IMR-90 (cell line): Measurements from ENCODE around the gene ECPAS. TPM values are rescaled to one million over a fixed set of nuclear protein-coding genes. Genes with fewer than 3 reads are reported as not detected.

Experiments used
- ATAC-seq: fragments of 200-7000 bp; cut with Tn5 transposase; 2 replicates; pipeline ENCODE4 v1.9.1; 2020; ENCODE audit warnings: low read depth, mild to moderate bottlenecking, moderate library complexity
- BruUV-seq: library from RNA; stranded (reverse); fragments of 400-500 nt; replicated peaks from 2 replicates; lab custom pipeline; 2021; lab: Mats Ljungman, UMichigan
- CTCF ChIA-PET: fragments of 300-600 bp; formaldehyde crosslinking; extraction: SDS; loops from one replicate; lab custom pipeline; 2021; ENCODE audit warnings: antibody characterized with exemption; lab: Yijun Ruan, JAX
- POLR2A ChIA-PET: fragments of 300-600 bp; sonication (Branson Sonifier 250); formaldehyde crosslinking; loops from one replicate; lab custom pipeline; 2022; ENCODE audit warnings: antibody characterized with exemption; ENCODE audit not compliant: unreplicated experiment; lab: Charles Lee
- DNase-seq: peaks from one replicate; pipeline ENCODE4 v3.0.0; 2013
- H2AFZ ChIP-seq: replicated peaks from 2 replicates; pipeline ENCODE3; 2013; ENCODE audit warnings: low read length, mild to moderate bottlenecking; ENCODE audit not compliant: poor library complexity
- H2AK5ac ChIP-seq: 2 replicates; pipeline ENCODE4 v1.6.1; 2013; ENCODE audit warnings: low read depth, low read length, inconsistent platforms
- H2AK9ac ChIP-seq: replicated peaks from 2 replicates; pipeline ENCODE3; 2013; ENCODE audit warnings: mild to moderate bottlenecking, low read depth, low read length, moderate library complexity; ENCODE audit not compliant: poor library complexity
- H2BK120ac ChIP-seq: 2 replicates; pipeline ENCODE4 v1.6.1; 2013; ENCODE audit warnings: low read depth, low read length, inconsistent platforms
- H2BK15ac ChIP-seq: 3 replicates; pipeline ENCODE4 v1.6.1; 2013; ENCODE audit warnings: low read depth, low read length, inconsistent platforms
- H2BK20ac ChIP-seq: 2 replicates; pipeline ENCODE4 v1.6.1; 2013; ENCODE audit warnings: low read depth, mild to moderate bottlenecking, inconsistent platforms, low read length, moderate library complexity
- H2BK5ac ChIP-seq: 2 replicates; pipeline ENCODE4 v1.6.1; 2013; ENCODE audit warnings: mild to moderate bottlenecking, low read depth, low read length, inconsistent platforms; ENCODE audit not compliant: poor library complexity, severe bottlenecking
- H3K14ac ChIP-seq: replicated peaks from 2 replicates; pipeline ENCODE4 v1.6.1; 2013; ENCODE audit warnings: low read depth, low read length, inconsistent platforms
- H3K18ac ChIP-seq: 2 replicates; pipeline ENCODE4 v1.6.1; 2013; ENCODE audit warnings: low read depth, low read length, control low read depth
- H3K23ac ChIP-seq: 2 replicates; pipeline ENCODE4 v1.6.1; 2013; ENCODE audit warnings: low read depth, low read length, inconsistent platforms
- H3K27ac ChIP-seq: 2 replicates; pipeline ENCODE4 v1.5.1; 2013; ENCODE audit warnings: mild to moderate bottlenecking, control low read depth, low read length; ENCODE audit not compliant: insufficient read depth
- H3K27me3 ChIP-seq: 2 replicates; pipeline ENCODE4 v1.6.1; 2013; ENCODE audit warnings: low read length; ENCODE audit not compliant: control insufficient read depth, insufficient read depth
- H3K36me3 ChIP-seq: 2 replicates; pipeline ENCODE4 v1.6.1; 2013; ENCODE audit warnings: low read length, mixed read lengths; ENCODE audit not compliant: control insufficient read depth, insufficient read depth
- H3K4ac ChIP-seq: 2 replicates; pipeline ENCODE4 v1.6.1; 2013; ENCODE audit warnings: low read depth, low read length, inconsistent platforms
- H3K4me1 ChIP-seq: 2 replicates; pipeline ENCODE4 v1.6.1; 2013; ENCODE audit warnings: low read length, mixed read lengths; ENCODE audit not compliant: control insufficient read depth, insufficient read depth
- H3K4me2 ChIP-seq: 2 replicates; pipeline ENCODE4 v1.6.1; 2013; ENCODE audit warnings: low read depth, mild to moderate bottlenecking, control low read depth, low read length, moderate library complexity
- H3K4me3 ChIP-seq: 2 replicates; pipeline ENCODE4 v1.5.1; 2013; ENCODE audit warnings: low read depth, mild to moderate bottlenecking, control low read depth, low read length, moderate library complexity; ENCODE audit not compliant: insufficient read depth
- H3K56ac ChIP-seq: 2 replicates; pipeline ENCODE4 v1.6.1; 2013; ENCODE audit warnings: low read length, inconsistent platforms; ENCODE audit not compliant: insufficient read depth; ENCODE audit errors: extremely low read depth
- H3K79me1 ChIP-seq, 2 experiments: 2 replicates each; pipeline ENCODE4 v1.6.1; 2013; ENCODE audit warnings: low read length in 2 of 2, inconsistent platforms in 1 of 2, low read depth in 1 of 2
- H3K9ac ChIP-seq: 2 replicates; pipeline ENCODE4 v1.6.1; 2013; ENCODE audit warnings: low read depth, low read length, control low read depth
- H3K9me1 ChIP-seq: 2 replicates; pipeline ENCODE4 v1.6.1; 2013; ENCODE audit warnings: low read length, inconsistent platforms; ENCODE audit not compliant: insufficient read depth
- H3K9me3 ChIP-seq: 2 replicates; pipeline ENCODE4 v1.6.1; 2013; ENCODE audit warnings: low read length; ENCODE audit not compliant: control insufficient read depth, insufficient read depth
- H4K20me1 ChIP-seq: 2 replicates; pipeline ENCODE4 v1.6.1; 2013; ENCODE audit warnings: low read length, inconsistent platforms; ENCODE audit not compliant: insufficient read depth
- H4K5ac ChIP-seq: 2 replicates; pipeline ENCODE4 v1.6.1; 2013; ENCODE audit warnings: mild to moderate bottlenecking, low read depth, low read length, control low read depth
- H4K8ac ChIP-seq, 2 experiments: 2 replicates each; pipeline ENCODE4 v1.6.1; 2013; ENCODE audit warnings: low read depth in 2 of 2, low read length in 2 of 2, control low read depth in 1 of 2, inconsistent platforms in 1 of 2
- H4K91ac ChIP-seq: 2 replicates; pipeline ENCODE4 v1.6.1; 2013; ENCODE audit warnings: low read depth, low read length, inconsistent platforms; ENCODE audit not compliant: insufficient read depth
- CHD1 ChIP-seq: IDR thresholded peaks from 2 replicates; pipeline ENCODE4 v1.6.1; 2012; ENCODE audit warnings: low read depth, low read length, improper control_type of control experiment
- MXI1 ChIP-seq: IDR thresholded peaks from 2 replicates; pipeline ENCODE4 v1.6.1; 2012; ENCODE audit warnings: low read depth, mild to moderate bottlenecking, low read length, moderate library complexity, borderline replicate concordance
- WGBS, 2 experiments: methylation state at CpG; one replicate each; pipeline versions ENCODE4 v1.1.5 to v1.1.7; 2013; ENCODE audit warnings: missing lambda C conversion rate in 2 of 2; ENCODE audit not compliant: insufficient read length in 1 of 2; ENCODE audit errors: extremely low coverage in 2 of 2; 5-methylcytosine and 5-hydroxymethylcytosine counted together
- dilution Hi-C: fragments of 300-500 bp; cut with HindIII; formaldehyde crosslinking; loops from one replicate; pipeline ENCODE4 v1.14.3; 2018; ENCODE audit warnings: low sequenced_read_pairs; ENCODE audit not compliant: unreplicated experiment
- in situ Hi-C: fragments of 300-500 bp; cut with MboI; formaldehyde crosslinking; loops from 3 replicates; pipeline ENCODE4 v1.14.3; 2019; ENCODE audit warnings: low sequenced_read_pairs, inconsistent platforms, mixed read lengths
- intact Hi-C: fragments of 100-400 bp; cut with micrococcal nuclease; formaldehyde crosslinking; loops from 2 replicates; pipeline ENCODE4 v1.10.0; 2022
- polyA plus RNA-seq, 3 experiments: library from polyadenylated mRNA; depleted of rRNA; stranded (reverse); fragments of >200 nt; gene quantifications; 2 replicates each; pipeline ENCODE4 v1.2.3, GENCODE V29; 2012; ENCODE audit warnings: low replicate concordance in 1 of 3
- total RNA-seq: library from RNA; depleted of rRNA; stranded (reverse); fragments of >200 nt; gene quantifications from 2 replicates; pipeline ENCODE4 v1.2.3, GENCODE V29; 2012
- TF ChIP-seq, protein P1 (sequence below): fragments of 150-350 bp; IDR thresholded peaks from 2 replicates; pipeline ENCODE4 v1.6.1; 2016; ENCODE audit warnings: low read depth, mild to moderate bottlenecking, low read length, moderate library complexity, borderline replicate concordance

The ECPAS gene
- total and polyA plus RNA-seq, 2 of the 4 experiments (the other 2 are of a cell fraction), result 20.1 to 54.8 TPM

DNA sequence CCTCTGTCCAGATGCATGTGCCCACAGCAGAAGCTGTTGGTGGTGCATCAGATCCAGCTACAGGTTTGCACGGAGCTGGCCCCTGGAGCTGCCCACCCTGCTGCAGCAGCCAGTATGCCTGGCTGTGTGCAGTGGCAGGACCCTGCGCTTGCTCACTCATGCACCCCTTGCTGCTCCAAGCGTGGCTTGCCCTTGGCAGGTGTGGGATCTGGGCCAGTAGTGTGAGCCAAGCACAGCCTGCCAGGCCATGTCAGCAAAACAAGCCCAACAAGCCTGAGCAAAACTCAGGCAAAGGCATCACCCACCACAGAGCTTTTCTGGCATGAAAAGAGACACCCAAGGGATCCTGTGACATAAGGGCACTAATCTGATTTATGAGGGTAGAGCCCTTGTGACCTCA lies 18.3 kb upstream of the ECPAS start:
- H3K56ac ChIP-seq, result no peak overlapping the region
- no peaks in the 10 kb centered on the region for H4K20me1 ChIP-seq
- no peak overlapping the region for H2BK20ac ChIP-seq
- H4K5ac ChIP-seq, result no peak overlapping the region
- ATAC-seq, result no peak
- intact Hi-C loops (no loop called here), dilution Hi-C loops (no loop called here), in situ Hi-C loops (no loop called here)
- no peak overlapping the region for H3K4me2 ChIP-seq
- H2AK5ac ChIP-seq, result no peak overlapping the region
- H3K4me1 ChIP-seq, result peaks cover 2% of the 10 kb centered on the region; the same call in 1 of the 2 replicates
- BruUV-seq, result no TSS peak
- H3K4me3 ChIP-seq, result no peak overlapping the region
- no peak overlapping the region for H3K9ac ChIP-seq
- no peaks in the 10 kb centered on the region for H3K79me1 ChIP-seq
- H3K18ac ChIP-seq, result no peak overlapping the region
- no peak overlapping the region for H2BK5ac ChIP-seq
- WGBS, 2 experiments, result 71% methylated on average over 2 of the region's 3 CpGs; no CpG with 5 or more reads in 1 of the 2 experiments
- H3K36me3 ChIP-seq, result no peaks in the 10 kb centered on the region
- no peaks in the 10 kb centered on the region for H3K9me1 ChIP-seq
- H2BK15ac ChIP-seq, result no peak overlapping the region
- H4K91ac ChIP-seq, result no peak overlapping the region
- CTCF ChIA-PET, result no interaction called here
- TF ChIP-seq MXI1 (no peak), CHD1 (no peak)
- TF ChIP-seq, protein P1, sequence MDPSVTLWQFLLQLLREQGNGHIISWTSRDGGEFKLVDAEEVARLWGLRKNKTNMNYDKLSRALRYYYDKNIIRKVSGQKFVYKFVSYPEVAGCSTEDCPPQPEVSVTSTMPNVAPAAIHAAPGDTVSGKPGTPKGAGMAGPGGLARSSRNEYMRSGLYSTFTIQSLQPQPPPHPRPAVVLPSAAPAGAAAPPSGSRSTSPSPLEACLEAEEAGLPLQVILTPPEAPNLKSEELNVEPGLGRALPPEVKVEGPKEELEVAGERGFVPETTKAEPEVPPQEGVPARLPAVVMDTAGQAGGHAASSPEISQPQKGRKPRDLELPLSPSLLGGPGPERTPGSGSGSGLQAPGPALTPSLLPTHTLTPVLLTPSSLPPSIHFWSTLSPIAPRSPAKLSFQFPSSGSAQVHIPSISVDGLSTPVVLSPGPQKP, result no peak
- H3K9me3 ChIP-seq, result no peaks in the 10 kb centered on the region
- DNase-seq, result no peak
- no peaks in the 10 kb centered on the region; the same call in 1 of the 2 replicates for H3K27me3 ChIP-seq
- POLR2A ChIA-PET, result no interaction called here
- H3K14ac ChIP-seq, result no peak overlapping the region
- no peak overlapping the region for H4K8ac ChIP-seq
- H3K27ac ChIP-seq, result no peak overlapping the region
- no peak overlapping the region for H3K23ac ChIP-seq
- H2AK9ac ChIP-seq, result no peak overlapping the region
- no peak overlapping the region for H2AFZ ChIP-seq
- H3K4ac ChIP-seq, result no peak overlapping the region
- no peak overlapping the region for H2BK120ac ChIP-seq
